Activated naive CD8-positive, alpha-beta T cell (primary cell): ENCODE results near the gene BRAT1.
A peak's percentile ranks its signal among the peaks of the same experiment; 100 is the strongest.

Experiments
- H3K27ac Mint-ChIP-seq: one replicate; pipeline ENCODE4 v1.8.0; 2021; ENCODE audit warnings: mixed read lengths
- H3K27me3 Mint-ChIP-seq: one replicate; pipeline ENCODE4 v1.8.0; 2021; ENCODE audit warnings: mixed read lengths
- H3K36me3 Mint-ChIP-seq: one replicate; pipeline ENCODE4 v1.8.0; 2021; ENCODE audit warnings: mixed read lengths
- H3K4me1 Mint-ChIP-seq: one replicate; pipeline ENCODE4 v1.8.0; 2021; ENCODE audit warnings: low read depth, mixed read lengths
- H3K4me3 Mint-ChIP-seq: one replicate; pipeline ENCODE4 v1.8.0; 2021; ENCODE audit warnings: mild to moderate bottlenecking, mixed read lengths
- H3K9me3 Mint-ChIP-seq: one replicate; pipeline ENCODE4 v1.8.0; 2021; ENCODE audit warnings: low read depth, mixed read lengths

The BRAT1 gene

DNA sequence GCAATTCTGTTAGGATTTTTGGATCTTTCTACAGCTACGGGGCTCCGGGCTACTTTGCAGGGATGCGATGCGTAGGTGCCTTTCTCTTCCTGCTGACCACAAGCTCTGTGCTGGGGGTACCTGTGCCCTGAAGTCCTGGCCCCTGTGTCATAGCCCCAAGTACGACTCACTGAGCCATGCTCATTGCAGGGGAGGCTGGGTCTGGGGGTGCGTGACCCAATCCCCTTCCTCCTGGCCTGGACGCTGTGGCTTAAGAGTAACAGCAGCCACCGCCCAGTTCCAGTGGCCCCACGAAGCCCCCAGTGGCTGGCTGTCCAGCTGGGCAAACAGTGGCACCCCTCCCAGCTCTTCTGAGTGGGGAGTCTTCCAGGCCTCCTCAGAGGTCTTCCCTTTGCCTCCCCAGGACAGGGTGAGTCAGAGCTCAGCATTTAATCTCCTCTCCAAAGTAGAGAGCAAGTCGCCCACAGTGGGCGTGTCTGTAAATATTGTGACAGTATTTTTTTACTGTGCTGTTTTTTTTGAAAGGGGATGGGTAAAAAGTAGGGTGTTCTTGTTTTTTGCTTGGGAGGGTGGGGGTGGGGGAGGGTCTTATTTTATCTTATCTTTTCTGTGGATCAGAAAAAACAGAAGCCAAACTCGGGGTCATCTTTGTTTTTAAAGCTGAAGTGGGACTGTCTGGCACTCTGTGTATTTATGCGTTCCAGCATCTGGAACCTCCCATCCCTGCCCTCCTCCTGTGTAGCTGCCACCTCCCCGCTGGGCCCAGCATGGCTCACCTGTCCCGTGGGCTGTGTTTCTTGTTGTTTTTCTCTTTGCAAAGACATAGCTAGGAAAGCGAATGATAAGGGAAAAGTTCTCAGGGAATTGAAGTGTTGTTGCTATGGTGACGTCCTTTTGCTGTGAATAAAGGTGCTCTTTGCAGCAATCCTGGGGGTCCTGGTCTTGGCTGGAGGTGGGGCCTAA lies 27.5 kb downstream of the BRAT1 start:
- Mint-ChIP-seq H3K27me3 (no peaks in the 10 kb centered on the region), H3K36me3 (no peaks in the 10 kb centered on the region), H3K4me1 (peaks cover 51% of the 10 kb centered on the region), H3K27ac (peak overlapping the region; percentile 35), H3K4me3 (peak overlapping the region; percentile 56), H3K9me3 (no peaks in the 10 kb centered on the region)

DNA sequence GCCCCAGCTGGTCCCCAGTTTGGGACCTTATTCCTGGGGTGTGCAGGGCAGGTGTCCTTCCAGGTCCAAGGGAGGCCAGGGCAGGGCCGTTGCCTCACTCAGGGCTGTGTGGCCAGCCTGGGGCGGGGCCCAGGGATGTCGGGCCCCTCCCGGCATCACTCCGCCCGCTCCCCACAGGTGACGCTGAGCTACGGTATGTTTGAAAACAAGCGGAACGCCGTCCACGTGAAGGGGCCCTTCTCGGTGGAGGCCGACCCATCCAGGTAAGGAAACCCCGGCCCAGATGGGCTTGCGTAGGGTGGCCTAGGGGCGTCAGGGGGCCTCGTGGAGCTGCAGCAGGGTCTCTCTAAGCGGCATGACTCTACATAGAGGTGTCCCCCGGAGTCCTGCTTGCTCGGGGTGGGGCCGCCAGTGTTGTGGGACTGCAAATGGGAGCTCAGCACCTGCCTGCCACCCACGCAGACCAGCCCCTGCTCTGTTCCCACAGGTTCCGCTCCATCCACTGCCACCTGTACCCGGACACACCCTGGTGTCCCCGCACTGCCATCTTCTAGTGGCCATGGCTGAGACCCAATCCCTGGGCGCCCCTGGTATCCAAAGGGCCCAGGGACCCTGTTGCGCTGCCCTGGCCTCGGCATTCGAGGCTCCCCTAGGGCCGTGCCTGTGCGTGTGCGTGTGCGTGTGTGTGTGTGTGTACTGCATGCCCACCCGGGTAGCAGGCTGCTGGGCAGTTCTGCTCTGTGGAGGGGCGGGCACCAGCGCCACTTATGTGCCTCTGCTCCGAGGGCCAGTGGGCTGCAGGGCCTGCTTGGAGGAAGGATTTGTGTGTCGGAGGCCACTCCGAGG lies 28.4 kb downstream of the BRAT1 start:
- H3K27ac Mint-ChIP-seq: no peak overlapping the region
- peaks cover under 1% of the 10 kb centered on the region for H3K36me3 Mint-ChIP-seq
- H3K4me3 Mint-ChIP-seq: peak overlapping the region; percentile 17
- no peaks in the 10 kb centered on the region for H3K27me3 Mint-ChIP-seq
- peaks cover 54% of the 10 kb centered on the region for H3K4me1 Mint-ChIP-seq
- no peaks in the 10 kb centered on the region for H3K9me3 Mint-ChIP-seq

DNA sequence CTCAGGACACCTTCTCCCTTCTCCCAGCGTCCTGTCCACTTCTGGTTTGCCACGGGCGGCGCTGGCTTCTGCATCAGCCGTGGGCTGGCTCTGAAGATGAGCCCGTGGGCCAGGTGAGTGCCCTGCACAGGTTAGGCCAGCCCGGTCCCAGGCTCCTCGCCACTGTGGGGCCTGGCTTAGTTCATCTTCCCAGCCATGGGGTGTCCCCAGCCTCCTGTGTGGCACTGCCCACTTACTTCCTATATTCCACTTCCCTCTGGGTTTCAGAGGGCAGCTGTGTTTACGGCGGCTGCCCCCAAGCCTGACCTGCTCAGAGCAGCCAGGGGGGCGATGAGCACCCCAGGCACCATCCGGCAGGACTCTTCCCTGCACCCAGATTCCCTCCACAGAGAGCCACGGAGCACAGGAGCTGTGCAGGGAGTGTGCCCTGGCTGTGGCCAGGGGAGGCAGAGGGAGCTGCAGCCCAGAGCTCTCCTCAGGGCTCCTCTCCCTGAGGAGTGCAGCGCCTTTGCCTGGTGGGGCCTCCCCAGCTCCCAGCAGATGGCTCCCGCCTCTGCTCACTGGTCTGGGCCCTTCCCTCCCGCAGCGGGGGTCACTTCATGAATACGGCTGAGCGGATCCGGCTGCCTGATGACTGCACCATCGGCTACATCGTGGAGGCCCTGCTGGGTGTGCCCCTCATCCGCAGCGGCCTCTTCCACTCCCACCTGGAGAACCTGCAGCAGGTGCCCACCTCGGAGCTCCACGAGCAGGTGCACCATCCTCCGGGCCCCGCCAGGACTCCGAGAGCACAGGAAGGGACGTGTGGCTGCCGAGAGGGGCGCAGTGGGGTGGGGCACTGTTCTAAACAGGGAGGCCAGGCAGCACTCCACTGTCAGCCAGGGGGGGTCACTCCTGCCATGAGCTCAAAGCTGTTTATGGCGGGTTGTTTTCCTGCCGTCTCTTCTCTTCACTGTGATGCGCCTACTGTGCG lies 29.4 kb downstream of the BRAT1 start:
- Mint-ChIP-seq H3K9me3 (no peaks in the 10 kb centered on the region), H3K27ac (peak overlapping the region; percentile 10), H3K36me3 (peaks cover 2% of the 10 kb centered on the region), H3K27me3 (no peaks in the 10 kb centered on the region), H3K4me1 (peaks cover 56% of the 10 kb centered on the region), H3K4me3 (no peak overlapping the region)

DNA sequence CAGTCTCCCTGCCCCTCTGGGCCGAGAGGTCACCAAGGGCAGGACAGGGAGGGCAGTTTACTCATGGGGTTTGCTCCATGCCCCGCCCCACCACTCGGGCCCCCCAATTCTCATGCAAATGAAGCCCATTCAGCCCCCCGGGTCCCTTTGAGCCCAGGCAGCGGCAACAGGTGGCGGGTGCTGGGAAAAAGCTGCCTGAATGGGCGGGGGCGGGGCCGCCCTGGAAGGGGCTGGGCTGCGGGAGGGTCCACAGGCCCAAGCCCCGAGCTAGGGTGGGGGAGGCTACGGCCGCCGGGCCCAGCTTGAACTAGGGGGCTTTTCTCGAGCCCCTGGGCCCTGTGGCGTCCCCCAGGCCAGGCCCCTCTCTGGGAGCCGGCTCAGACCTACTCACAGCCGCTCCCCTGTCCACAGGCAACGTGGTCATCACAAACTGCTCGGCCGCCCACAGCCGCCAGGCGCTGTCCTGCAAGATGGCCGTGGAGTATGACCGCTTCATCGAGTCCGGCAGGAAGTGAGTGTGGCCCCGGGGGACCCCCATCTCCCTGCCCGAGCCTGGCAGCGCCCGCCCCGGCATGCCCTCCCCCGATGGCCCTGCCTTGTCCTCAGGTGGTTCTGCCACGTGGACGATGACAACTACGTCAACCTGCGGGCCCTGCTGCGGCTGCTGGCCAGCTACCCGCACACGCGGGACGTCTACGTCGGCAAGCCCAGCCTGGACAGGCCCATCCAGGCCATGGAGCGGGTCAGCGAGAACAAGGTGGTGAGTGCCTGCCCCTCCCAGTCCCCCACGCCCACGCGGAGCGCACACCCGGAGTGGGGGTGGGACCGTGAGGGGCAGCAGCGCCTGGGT lies 30.3 kb downstream of the BRAT1 start:
- no peaks in the 10 kb centered on the region for H3K9me3 Mint-ChIP-seq
- no peak overlapping the region for H3K4me3 Mint-ChIP-seq
- peaks cover 49% of the 10 kb centered on the region for H3K4me1 Mint-ChIP-seq

DNA sequence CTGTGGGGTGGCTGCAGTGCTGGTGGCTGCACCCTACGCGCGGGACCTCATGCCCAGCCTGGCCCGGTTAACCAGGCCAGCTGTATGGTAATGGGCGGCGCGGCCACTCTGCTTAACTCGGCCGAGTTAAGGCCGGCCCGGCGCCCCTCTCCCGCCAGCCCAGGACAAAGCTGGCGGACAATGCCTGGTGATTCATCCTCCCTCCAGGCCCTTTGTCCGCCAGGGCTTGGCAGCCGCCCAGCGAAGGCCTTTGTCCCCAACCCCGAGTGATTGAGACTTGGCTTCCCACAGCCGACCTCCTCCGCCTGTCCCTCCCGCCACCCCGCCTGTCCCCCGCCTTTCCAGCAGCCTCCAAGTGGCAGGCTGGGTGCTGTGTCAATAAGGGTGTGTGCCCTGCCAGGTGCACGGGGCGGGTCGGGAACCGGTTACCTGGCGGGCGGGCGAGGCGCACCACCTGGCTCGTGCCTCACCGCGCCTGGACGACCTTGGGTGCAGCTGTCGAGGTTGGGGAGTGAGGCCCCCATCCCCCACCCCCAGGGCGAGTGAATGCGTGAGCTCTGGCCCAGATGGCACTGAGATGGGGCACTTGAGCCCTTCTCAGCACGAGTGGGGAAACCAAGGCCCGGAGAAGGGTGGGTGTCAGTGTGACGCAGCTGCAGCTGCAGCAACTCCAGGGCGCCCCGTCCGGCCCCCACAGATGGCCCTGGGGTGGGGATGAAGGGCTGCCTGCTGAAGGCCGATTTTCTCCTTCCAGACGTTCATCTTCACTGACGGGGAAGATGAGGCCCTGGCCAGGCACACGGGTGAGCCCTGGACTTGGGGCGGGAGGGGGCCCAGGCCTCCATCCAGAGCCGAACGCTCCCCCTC lies 31.1 kb downstream of the BRAT1 start:
- peaks cover 2% of the 10 kb centered on the region for H3K36me3 Mint-ChIP-seq
- H3K4me1 Mint-ChIP-seq: peaks cover 44% of the 10 kb centered on the region
- H3K27ac Mint-ChIP-seq: no peak overlapping the region
- H3K4me3 Mint-ChIP-seq: peak overlapping the region; percentile 7
- H3K9me3 Mint-ChIP-seq: no peaks in the 10 kb centered on the region
- H3K27me3 Mint-ChIP-seq: no peaks in the 10 kb centered on the region

More for the DNA sequence above, 30.3 kb downstream of the BRAT1 start:
- no peaks in the 10 kb centered on the region for H3K27me3 Mint-ChIP-seq
- H3K36me3 Mint-ChIP-seq: peaks cover 2% of the 10 kb centered on the region
- H3K27ac Mint-ChIP-seq: no peak overlapping the region

DNA sequence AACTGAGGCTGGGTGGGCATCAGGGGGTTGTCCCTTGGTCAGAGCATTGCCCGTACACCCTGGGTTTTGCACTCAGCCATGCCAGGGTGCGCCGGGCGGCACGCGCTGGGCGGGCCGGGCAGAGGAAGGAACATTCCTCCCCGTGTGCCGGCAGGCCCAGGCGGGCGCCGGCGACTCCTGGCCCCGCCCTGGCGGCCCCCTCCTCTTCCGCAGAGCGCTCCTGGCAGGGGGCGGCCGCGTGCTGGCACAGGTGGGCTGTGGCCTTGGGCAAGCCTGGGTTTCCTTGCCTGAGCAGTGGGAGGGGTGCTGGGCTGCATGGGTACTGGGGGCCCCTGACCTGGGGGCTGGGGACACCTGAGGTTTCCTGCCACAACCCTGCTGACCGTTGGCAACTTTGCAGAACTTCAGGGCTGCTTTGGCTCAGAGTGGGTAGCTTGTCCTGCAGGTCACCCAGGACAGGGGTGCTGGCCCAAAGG lies 31.8 kb downstream of the BRAT1 start:
- no peak overlapping the region for H3K27ac Mint-ChIP-seq
- peak overlapping the region; percentile 91 for H3K4me3 Mint-ChIP-seq
- peaks cover 2% of the 10 kb centered on the region for H3K36me3 Mint-ChIP-seq
- no peaks in the 10 kb centered on the region for H3K27me3 Mint-ChIP-seq
- H3K9me3 Mint-ChIP-seq: no peaks in the 10 kb centered on the region
- peaks cover 42% of the 10 kb centered on the region for H3K4me1 Mint-ChIP-seq

DNA sequence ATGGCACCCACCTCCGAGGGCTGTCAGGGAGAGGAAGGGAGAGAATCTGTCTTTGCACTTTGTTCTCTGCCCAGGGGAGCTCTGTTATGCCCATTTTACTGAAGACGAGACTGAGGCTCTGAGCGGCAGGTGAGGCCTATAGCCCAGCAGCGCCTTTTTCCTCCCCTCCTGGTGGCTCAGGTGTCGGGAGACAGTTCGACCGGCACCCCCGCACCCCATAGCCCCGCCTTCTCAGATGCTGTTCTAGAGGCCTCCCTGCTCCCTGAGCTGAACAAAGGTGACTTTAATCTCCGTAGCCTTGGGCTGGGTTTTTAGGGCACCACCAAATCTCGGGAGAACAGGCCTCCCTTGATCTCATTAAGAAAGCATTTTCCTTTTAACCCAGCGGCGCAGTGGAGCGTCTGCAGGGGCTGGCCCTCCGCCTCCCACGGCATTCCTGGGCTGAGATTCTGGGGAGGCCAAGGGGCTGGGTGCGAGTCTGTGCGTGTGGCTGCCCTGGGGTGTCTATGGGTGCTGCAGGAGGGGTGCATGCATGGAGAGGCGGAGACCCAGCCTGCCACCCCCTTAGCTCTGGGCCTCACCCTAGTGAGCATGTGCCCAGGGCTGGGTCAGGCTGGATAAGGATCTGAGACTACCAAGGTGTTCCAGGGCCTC lies 32.4 kb downstream of the BRAT1 start:
- Mint-ChIP-seq H3K27me3 (no peaks in the 10 kb centered on the region), H3K27ac (peak overlapping the region; percentile 89), H3K4me1 (peaks cover 42% of the 10 kb centered on the region), H3K9me3 (no peaks in the 10 kb centered on the region), H3K4me3 (peak overlapping the region; percentile 91), H3K36me3 (peaks cover 2% of the 10 kb centered on the region)

DNA sequence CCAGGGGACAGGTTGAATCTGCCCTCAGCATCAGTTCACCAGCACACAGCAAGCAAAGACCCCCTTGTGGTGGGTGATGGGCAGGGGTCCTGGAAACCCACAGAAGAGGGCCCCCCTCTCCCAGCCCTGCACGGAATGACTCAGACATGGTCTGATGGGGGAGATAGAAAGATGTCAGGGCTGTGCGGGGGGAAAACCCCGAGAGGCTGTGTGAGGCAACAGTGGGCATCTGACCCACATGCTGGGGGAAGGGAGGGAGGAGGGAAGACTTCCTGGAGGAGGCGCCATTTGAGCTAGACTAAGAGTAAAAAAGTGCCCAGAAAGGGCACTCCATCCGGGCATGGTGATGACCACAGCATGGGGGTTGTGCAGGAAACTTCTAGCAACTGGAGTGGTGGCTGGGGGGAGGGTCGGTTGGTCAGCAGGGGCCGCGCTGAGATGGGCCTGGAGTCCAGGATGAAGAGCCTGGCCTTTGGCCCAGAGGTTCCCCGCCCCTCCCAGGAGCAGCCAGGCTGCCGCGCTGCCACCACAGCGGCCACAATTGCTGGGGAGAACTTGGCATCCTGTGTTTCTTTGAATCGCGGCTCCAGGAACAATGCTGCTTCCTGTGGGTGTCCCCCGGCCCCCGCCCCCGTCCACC lies 33.3 kb downstream of the BRAT1 start:
- peak overlapping the region; percentile 93 for H3K27ac Mint-ChIP-seq
- H3K27me3 Mint-ChIP-seq: no peaks in the 10 kb centered on the region
- H3K36me3 Mint-ChIP-seq: peaks cover 2% of the 10 kb centered on the region
- H3K9me3 Mint-ChIP-seq: no peaks in the 10 kb centered on the region
- peak overlapping the region; percentile 91 for H3K4me3 Mint-ChIP-seq
- H3K4me1 Mint-ChIP-seq: peaks cover 42% of the 10 kb centered on the region

DNA sequence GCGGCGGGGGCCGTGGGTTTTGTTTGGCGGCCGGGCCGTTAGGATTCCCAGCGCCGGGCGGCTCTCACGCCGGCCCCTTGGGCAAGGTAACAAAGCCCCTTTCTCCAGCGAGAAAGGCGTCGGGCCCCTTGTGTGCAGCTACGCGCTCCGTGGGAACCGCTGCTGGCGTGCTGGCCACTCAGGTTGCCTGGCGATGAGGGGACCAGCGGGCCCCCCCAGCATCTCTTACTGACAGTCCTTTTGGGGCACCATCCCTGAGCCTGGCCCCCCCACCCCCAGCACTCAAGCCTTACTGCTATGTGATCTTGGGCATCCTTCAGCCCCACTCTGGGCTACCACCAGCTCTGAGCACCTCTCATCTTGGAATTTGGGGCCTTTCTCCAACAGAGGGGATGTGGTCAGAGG lies 34.0 kb downstream of the BRAT1 start:
- Mint-ChIP-seq H3K36me3 (peaks cover 2% of the 10 kb centered on the region), H3K4me1 (peaks cover 41% of the 10 kb centered on the region), H3K27me3 (no peaks in the 10 kb centered on the region), H3K27ac (peak overlapping the region; percentile 93), H3K9me3 (no peaks in the 10 kb centered on the region), H3K4me3 (peak overlapping the region; percentile 91)

DNA sequence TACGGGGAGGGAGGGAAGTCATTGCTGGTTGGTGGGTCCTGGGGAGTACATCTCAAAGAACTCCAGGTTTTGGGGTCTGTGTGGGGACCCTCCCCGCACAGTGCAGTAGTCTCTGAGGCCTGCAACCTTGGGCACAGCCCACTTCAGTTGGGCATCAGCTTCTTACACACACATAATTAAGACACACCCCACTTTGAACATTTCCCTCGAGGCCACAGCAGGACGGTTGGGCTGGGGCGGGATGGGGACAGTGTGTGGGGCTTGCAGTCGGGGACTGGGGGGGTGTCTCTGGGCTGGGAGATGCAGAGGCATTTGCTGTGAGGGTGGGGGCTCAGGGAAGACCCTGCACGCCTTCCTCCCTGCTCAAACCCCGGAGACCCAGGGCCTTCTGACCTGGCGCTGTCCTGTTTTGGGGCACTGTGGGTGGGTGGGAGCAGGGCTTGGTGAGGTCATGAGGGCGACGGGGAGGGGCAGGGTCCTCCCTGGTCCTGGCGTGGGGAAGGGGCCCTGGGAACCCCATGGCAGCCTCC lies 34.5 kb downstream of the BRAT1 start:
- Mint-ChIP-seq H3K9me3 (no peaks in the 10 kb centered on the region), H3K27ac (peak overlapping the region; percentile 86), H3K4me3 (peak overlapping the region; percentile 93), H3K27me3 (no peaks in the 10 kb centered on the region), H3K36me3 (peaks cover 2% of the 10 kb centered on the region), H3K4me1 (peaks cover 39% of the 10 kb centered on the region)

DNA sequence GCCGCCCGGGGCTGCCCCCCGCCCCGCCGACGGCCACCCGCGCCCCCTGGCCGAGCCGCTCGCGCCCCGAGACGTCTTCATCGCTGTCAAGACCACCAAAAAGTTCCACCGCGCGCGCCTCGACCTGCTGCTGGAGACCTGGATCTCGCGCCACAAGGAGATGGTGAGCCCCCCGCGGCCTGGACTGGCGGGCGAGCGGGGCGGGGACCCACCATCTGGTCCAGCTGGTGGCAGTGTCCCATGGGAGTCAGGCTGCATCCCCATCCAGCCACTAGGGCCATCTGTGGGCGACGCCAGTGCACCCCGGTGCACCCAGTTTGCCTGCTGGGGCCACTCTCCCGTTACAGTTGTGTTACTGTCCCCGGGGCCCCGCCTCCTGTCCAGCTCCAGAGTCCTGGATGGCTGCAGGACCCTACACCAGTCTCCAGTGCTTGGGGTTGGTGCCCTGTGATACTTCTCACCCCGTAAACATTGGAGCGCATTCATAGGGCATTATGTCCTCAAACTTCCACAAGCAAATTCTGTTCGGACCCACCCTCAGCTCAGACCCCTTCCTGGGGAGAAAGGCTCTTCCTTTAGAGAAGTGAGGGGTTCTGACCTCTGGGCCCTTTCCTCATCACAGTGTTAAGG lies 35.1 kb downstream of the BRAT1 start:
- peaks cover 35% of the 10 kb centered on the region for H3K4me1 Mint-ChIP-seq
- H3K36me3 Mint-ChIP-seq: peaks cover 2% of the 10 kb centered on the region
- peak overlapping the region; percentile 86 for H3K27ac Mint-ChIP-seq
- no peaks in the 10 kb centered on the region for H3K27me3 Mint-ChIP-seq
- peak overlapping the region; percentile 93 for H3K4me3 Mint-ChIP-seq
- H3K9me3 Mint-ChIP-seq: no peaks in the 10 kb centered on the region
